Measurements from ENCODE around the gene LYRM1. TPM values are rescaled to one million over a fixed set of nuclear protein-coding genes. Genes with fewer than 3 reads are reported as not detected.
A peak's percentile ranks its signal among the peaks of the same experiment; 100 is the strongest.

Gene LYRM1
- total and polyA plus RNA-seq, 2 experiments from 2014 or later = 18.7 to 24.8 TPM

DNA sequence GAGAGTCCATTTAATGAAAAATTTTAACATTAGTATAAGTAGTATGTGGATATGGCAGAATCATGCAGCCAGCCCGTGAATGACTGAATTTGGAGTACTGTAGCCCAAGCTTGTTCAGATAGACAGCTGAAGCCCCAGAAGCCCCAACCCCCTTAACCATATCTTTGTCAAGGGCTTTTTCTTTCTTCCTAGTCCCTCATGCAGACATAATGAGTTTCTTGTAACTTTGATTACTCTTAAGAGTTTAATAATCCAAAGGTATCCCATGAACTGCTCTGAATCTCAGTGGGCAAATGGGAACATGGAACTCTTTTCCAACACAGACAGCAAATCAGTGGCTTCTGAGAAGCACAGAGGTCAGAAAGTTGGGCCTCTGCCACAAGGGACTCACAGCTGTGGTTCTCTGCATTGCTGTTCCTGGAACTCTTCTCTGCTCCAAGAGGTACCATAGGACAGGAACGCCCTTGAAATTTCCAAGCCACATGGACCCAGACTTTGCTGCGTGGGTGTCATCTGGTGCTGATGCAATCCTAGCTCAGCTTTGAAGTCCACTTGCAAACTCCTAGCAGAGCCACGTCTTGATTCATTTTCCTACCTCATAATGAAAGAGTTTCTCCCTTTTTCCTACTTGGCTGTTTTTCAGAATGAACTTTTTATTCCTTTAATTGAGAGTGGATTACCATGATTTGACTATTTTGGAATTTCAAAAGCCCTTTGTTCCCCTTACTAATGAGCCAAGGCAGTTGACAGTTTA lies 18.1 kb downstream of the LYRM1 start:
- Histone ChIP-seq H3K4me3 (no peak overlapping the region), H3K27me3 (ENCODE audit: insufficient read depth) (no peaks in the 10 kb centered on the region), H3K27ac (ENCODE audit: low read depth) (no peak overlapping the region; the same call in 1 of the 2 replicates), H2AFZ (no peak overlapping the region), H3K9me2 (ENCODE audit: insufficient read depth) (no peaks in the 10 kb centered on the region), H3F3A (replicated peaks; ENCODE audit: low read depth) (no peaks in the 10 kb centered on the region), H3K36me3 (ENCODE audit: insufficient read depth) (no peaks in the 10 kb centered on the region), H4K20me1 (replicated peaks; ENCODE audit: insufficient read depth) (no peaks in the 10 kb centered on the region), H3K4me2 (no peak overlapping the region), H3K79me2 (replicated peaks; ENCODE audit: insufficient read depth) (no peaks in the 10 kb centered on the region; the same call in 1 of the 2 replicates), H3K4me1 (ENCODE audit: insufficient read depth) (peaks cover 3% of the 10 kb centered on the region; the same call in 1 of the 2 replicates)
- TF ChIP-seq ZNF331 (CRISPR knock-in tag; IDR thresholded peaks at IDR 0.05; ENCODE audit: low read depth) (no peak), ZNF114 (CRISPR knock-in tag; IDR thresholded peaks at IDR 0.05) (no peak), NANOG (IDR thresholded peaks at IDR 0.05; ENCODE audit: borderline replicate concordance) (no peak), CREB1 (CRISPR knock-in tag; IDR thresholded peaks at IDR 0.05; ENCODE audit: low read depth) (no peak), POLR2AphosphoS5 (IDR thresholded peaks at IDR 0.05; ENCODE audit: low read depth) (no peak), STAT1 (IDR thresholded peaks at IDR 0.05; ENCODE audit: unreplicated experiment) (no peak), ZNF462 (CRISPR knock-in tag; IDR thresholded peaks at IDR 0.05) (no peak), REST (IDR thresholded peaks at IDR 0.05; ENCODE audit: unreplicated experiment) (no peak), EZH2 (IDR thresholded peaks at IDR 0.05; ENCODE audit: low read depth, unreplicated experiment) (no peak), JUNB (IDR thresholded peaks at IDR 0.05; ENCODE audit: unreplicated experiment) (no peak), EZH2phosphoT487 (IDR thresholded peaks at IDR 0.05; ENCODE audit: unreplicated experiment) (no peak)
- TF ChIP-seq, protein P1, sequence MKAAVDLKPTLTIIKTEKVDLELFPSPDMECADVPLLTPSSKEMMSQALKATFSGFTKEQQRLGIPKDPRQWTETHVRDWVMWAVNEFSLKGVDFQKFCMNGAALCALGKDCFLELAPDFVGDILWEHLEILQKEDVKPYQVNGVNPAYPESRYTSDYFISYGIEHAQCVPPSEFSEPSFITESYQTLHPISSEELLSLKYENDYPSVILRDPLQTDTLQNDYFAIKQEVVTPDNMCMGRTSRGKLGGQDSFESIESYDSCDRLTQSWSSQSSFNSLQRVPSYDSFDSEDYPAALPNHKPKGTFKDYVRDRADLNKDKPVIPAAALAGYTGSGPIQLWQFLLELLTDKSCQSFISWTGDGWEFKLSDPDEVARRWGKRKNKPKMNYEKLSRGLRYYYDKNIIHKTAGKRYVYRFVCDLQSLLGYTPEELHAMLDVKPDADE (IDR thresholded peaks at IDR 0.05) = no peak
- TF ChIP-seq, protein P2, sequence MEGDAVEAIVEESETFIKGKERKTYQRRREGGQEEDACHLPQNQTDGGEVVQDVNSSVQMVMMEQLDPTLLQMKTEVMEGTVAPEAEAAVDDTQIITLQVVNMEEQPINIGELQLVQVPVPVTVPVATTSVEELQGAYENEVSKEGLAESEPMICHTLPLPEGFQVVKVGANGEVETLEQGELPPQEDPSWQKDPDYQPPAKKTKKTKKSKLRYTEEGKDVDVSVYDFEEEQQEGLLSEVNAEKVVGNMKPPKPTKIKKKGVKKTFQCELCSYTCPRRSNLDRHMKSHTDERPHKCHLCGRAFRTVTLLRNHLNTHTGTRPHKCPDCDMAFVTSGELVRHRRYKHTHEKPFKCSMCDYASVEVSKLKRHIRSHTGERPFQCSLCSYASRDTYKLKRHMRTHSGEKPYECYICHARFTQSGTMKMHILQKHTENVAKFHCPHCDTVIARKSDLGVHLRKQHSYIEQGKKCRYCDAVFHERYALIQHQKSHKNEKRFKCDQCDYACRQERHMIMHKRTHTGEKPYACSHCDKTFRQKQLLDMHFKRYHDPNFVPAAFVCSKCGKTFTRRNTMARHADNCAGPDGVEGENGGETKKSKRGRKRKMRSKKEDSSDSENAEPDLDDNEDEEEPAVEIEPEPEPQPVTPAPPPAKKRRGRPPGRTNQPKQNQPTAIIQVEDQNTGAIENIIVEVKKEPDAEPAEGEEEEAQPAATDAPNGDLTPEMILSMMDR (conservative IDR thresholded peaks at IDR 0.05; ENCODE audit: low read depth in 2 of 2) = no peak
- ATAC-seq (no peak; the same call in 2 of the 3 replicates), DNase-seq (ENCODE audit: low spot score) (no peak)
- Mint-ChIP-seq H3K27me3 (ENCODE audit: insufficient read depth, low read depth, poor library complexity) (peaks cover 1% of the 10 kb centered on the region), H3K36me3 (ENCODE audit: low read depth) (peaks cover 11% of the 10 kb centered on the region), H3K4me3 (no peak overlapping the region), H3K4me1 (peaks cover 14% of the 10 kb centered on the region), H3K9me3 (no peaks in the 10 kb centered on the region), H3K27ac (peak overlapping the region; percentile 74)
